HepG2 (cell line): Measurements from ENCODE around the gene ALDH4A1. TPM values are rescaled to one million over a fixed set of nuclear protein-coding genes. Genes with fewer than 3 reads are reported as not detected.
A peak's percentile ranks its signal among the peaks of the same experiment; 100 is the strongest.

Source experiments
- ATF7-NPFF ChIP-seq: sonication (generic); formaldehyde crosslinking; IDR thresholded peaks from 2 replicates; pipeline ENCODE4 v1.8.1; 2023; ENCODE audit warnings: mild to moderate bottlenecking, low read depth, missing genetic modification reagents, moderate library complexity
- HOXA5 ChIP-seq: sonication (generic); formaldehyde crosslinking; IDR thresholded peaks from 2 replicates; pipeline ENCODE4 v1.4.0; 2020; ENCODE audit warnings: missing genetic modification reagents
- IRF9 ChIP-seq: sonication (generic); formaldehyde crosslinking; IDR thresholded peaks from 2 replicates; pipeline ENCODE4 v1.8.0; 2022; ENCODE audit warnings: missing genetic modification reagents, mild to moderate bottlenecking, borderline replicate concordance
- KLF16 ChIP-seq, 2 experiments: sonication (generic) in 1 of 2; formaldehyde crosslinking in 1 of 2; IDR thresholded peaks; 2 replicates each; pipeline versions ENCODE4 v1.6.1 to v1.8.0; 2016 to 2023; ENCODE audit warnings: missing genetic modification reagents in 2 of 2, missing compliant biosample characterization in 1 of 2
- NKX3-1 ChIP-seq: sonication (generic); formaldehyde crosslinking; IDR thresholded peaks from 2 replicates; pipeline ENCODE4 v1.5.0; 2020; ENCODE audit warnings: missing genetic modification reagents
- PHF21A ChIP-seq: sonication (generic); formaldehyde crosslinking; IDR thresholded peaks from 2 replicates; pipeline ENCODE4 v1.5.0; 2020; ENCODE audit warnings: mild to moderate bottlenecking, missing genetic modification reagents
- PHF8 ChIP-seq: sonication (generic); formaldehyde crosslinking; IDR thresholded peaks from 2 replicates; pipeline ENCODE4 v1.5.0; 2020; ENCODE audit warnings: missing genetic modification reagents
- TEAD3 ChIP-seq: optimal IDR thresholded peaks from 2 replicates; pipeline ENCODE3; 2016; ENCODE audit warnings: borderline replicate concordance
- YEATS2 ChIP-seq: sonication (generic); formaldehyde crosslinking; IDR thresholded peaks from 2 replicates; pipeline ENCODE4 v1.4.0; 2020; ENCODE audit warnings: missing genetic modification reagents, borderline replicate concordance
- YY1 ChIP-seq: IDR thresholded peaks from 2 replicates; pipeline ENCODE4 v1.6.1; 2011; ENCODE audit warnings: low read length, low read depth, moderate library complexity, mild to moderate bottlenecking; ENCODE audit not compliant: insufficient read depth, insufficient replicate concordance
- ZBTB7A ChIP-seq: sonication (generic); formaldehyde crosslinking; IDR thresholded peaks from 2 replicates; pipeline ENCODE4 v1.8.0; 2022; ENCODE audit warnings: mild to moderate bottlenecking, missing genetic modification reagents
- ZNF136 ChIP-seq: sonication (generic); formaldehyde crosslinking; IDR thresholded peaks from 2 replicates; pipeline ENCODE4 v1.8.1; 2022; ENCODE audit warnings: low read depth, mild to moderate bottlenecking, moderate library complexity, missing genetic modification reagents
- ZNF350 ChIP-seq: sonication (generic); formaldehyde crosslinking; IDR thresholded peaks from 2 replicates; pipeline ENCODE4 v1.4.0; 2020; ENCODE audit warnings: mild to moderate bottlenecking, low read depth, missing genetic modification reagents, borderline replicate concordance
- ZNF460 ChIP-seq: sonication (generic); formaldehyde crosslinking; IDR thresholded peaks from 2 replicates; pipeline ENCODE4 v1.5.1; 2020; ENCODE audit warnings: missing genetic modification reagents, mild to moderate bottlenecking, borderline replicate concordance
- ZNF740 ChIP-seq: sonication (generic); formaldehyde crosslinking; IDR thresholded peaks from 2 replicates; pipeline ENCODE4 v1.4.0; 2020; ENCODE audit warnings: missing genetic modification reagents
- ZNF788 ChIP-seq: sonication (generic); formaldehyde crosslinking; IDR thresholded peaks from 2 replicates; pipeline ENCODE4 v1.5.0; 2020; ENCODE audit warnings: mild to moderate bottlenecking, missing genetic modification reagents, borderline replicate concordance
- ZNF792 ChIP-seq: IDR thresholded peaks from 2 replicates; pipeline ENCODE4 v1.6.1; 2016
- ZSCAN20 ChIP-seq: sonication (generic); formaldehyde crosslinking; IDR thresholded peaks from 2 replicates; pipeline ENCODE4 v1.4.0; 2020; ENCODE audit warnings: missing genetic modification reagents, mild to moderate bottlenecking, borderline replicate concordance
- polyA plus RNA-seq, 8 experiments: library from polyadenylated mRNA; depleted of rRNA in 3 of 8; stranded (reverse) in 7 of 8; unstranded in 1 of 8; fragments of >200 nt; fragmentation: Illumina TruSeq in 4 of 8; extraction: Trizol in 4 of 8; gene quantifications; 2 replicates each; pipeline versions ENCODE4 v1.2.1 to v1.2.3, GENCODE V29; 2011 to 2016; ENCODE audit warnings: low read depth in 4 of 8, missing spikeins in 1 of 8, mixed read lengths in 1 of 8; ENCODE audit not compliant: insufficient read depth in 1 of 8
- total RNA-seq, 5 experiments: library from RNA; depleted of rRNA; stranded (reverse); fragments of >200 nt; fragmentation: Illumina TruSeq; extraction: Trizol; gene quantifications; 2 replicates each; pipeline ENCODE4 v1.2.3, GENCODE V29; 2016; ENCODE audit warnings: low read depth in 1 of 5
- TF ChIP-seq, protein P1 (sequence below): sonication (generic); formaldehyde crosslinking; IDR thresholded peaks from 2 replicates; pipeline ENCODE4 v1.4.0; 2020; ENCODE audit warnings: low read depth, missing genetic modification reagents
- TF ChIP-seq, protein P2 (sequence below): IDR thresholded peaks from 2 replicates; pipeline ENCODE4 v1.6.1; 2018; ENCODE audit warnings: missing genetic modification reagents, mild to moderate bottlenecking, missing compliant biosample characterization

Gene ALDH4A1
- total and polyA plus RNA-seq, 2 of the 13 experiments (the other 11 are each of a cell fraction or from before 2014, with no cell fraction given): 76.4 to 240 TPM

- TF ChIP-seq PHF8 (peak; percentile 35; the same call in 1 of the 2 replicates), HOXA5 (0 out of 2 replicates have a peak, but pooled peaks have one; percentile 55), YY1 (peak; percentile 62), NKX3-1 (CRISPR knock-in tag) (0 out of 2 replicates have a peak, but pooled peaks have one; percentile 25), ZNF460 (CRISPR knock-in tag) (no peak), ZNF788 (peak; percentile 30; the same call in 1 of the 2 replicates), ZBTB7A (CRISPR knock-in tag) (peak; percentile 66; the same call in 1 of the 2 replicates), TEAD3 (peak; percentile 55), KLF16 (CRISPR knock-in tag; IDR thresholded peaks at IDR 0.05) (peak in 1 of 2 experiments; percentile 30; a peak in 1 of 4 replicates), ZSCAN20 (CRISPR knock-in tag) (0 out of 2 replicates have a peak, but pooled peaks have one; percentile 54), ZNF740 (CRISPR knock-in tag) (peak; percentile 47; the same call in 1 of the 2 replicates), YEATS2 (CRISPR knock-in tag) (peak; percentile 28; the same call in 1 of the 2 replicates), ATF7-NPFF (CRISPR knock-in tag) (0 out of 2 replicates have a peak, but pooled peaks have one; percentile 29), ZNF792 (0 out of 2 replicates have a peak, but pooled peaks have one; percentile 33), IRF9 (CRISPR knock-in tag) (peak; percentile 57; the same call in 1 of the 2 replicates), ZNF136 (CRISPR knock-in tag) (no peak), ZNF350 (peak; percentile 65; the same call in 1 of the 2 replicates), PHF21A (CRISPR knock-in tag) (peak; percentile 28; the same call in 1 of the 2 replicates)
- TF ChIP-seq, protein P1, sequence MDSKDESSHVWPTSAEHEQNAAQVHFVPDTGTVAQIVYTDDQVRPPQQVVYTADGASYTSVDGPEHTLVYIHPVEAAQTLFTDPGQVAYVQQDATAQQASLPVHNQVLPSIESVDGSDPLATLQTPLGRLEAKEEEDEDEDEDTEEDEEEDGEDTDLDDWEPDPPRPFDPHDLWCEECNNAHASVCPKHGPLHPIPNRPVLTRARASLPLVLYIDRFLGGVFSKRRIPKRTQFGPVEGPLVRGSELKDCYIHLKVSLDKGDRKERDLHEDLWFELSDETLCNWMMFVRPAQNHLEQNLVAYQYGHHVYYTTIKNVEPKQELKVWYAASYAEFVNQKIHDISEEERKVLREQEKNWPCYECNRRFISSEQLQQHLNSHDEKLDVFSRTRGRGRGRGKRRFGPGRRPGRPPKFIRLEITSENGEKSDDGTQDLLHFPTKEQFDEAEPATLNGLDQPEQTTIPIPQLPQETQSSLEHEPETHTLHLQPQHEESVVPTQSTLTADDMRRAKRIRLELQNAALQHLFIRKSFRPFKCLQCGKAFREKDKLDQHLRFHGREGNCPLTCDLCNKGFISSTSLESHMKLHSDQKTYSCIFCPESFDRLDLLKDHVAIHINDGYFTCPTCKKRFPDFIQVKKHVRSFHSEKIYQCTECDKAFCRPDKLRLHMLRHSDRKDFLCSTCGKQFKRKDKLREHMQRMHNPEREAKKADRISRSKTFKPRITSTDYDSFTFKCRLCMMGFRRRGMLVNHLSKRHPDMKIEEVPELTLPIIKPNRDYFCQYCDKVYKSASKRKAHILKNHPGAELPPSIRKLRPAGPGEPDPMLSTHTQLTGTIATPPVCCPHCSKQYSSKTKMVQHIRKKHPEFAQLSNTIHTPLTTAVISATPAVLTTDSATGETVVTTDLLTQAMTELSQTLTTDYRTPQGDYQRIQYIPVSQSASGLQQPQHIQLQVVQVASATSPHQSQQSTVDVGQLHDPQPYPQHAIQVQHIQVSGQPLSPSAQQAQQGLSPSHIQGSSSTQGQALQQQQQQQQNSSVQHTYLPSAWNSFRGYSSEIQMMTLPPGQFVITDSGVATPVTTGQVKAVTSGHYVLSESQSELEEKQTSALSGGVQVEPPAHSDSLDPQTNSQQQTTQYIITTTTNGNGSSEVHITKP (CRISPR knock-in tag): 0 out of 2 replicates have a peak, but pooled peaks have one; percentile 50
- TF ChIP-seq, protein P2, sequence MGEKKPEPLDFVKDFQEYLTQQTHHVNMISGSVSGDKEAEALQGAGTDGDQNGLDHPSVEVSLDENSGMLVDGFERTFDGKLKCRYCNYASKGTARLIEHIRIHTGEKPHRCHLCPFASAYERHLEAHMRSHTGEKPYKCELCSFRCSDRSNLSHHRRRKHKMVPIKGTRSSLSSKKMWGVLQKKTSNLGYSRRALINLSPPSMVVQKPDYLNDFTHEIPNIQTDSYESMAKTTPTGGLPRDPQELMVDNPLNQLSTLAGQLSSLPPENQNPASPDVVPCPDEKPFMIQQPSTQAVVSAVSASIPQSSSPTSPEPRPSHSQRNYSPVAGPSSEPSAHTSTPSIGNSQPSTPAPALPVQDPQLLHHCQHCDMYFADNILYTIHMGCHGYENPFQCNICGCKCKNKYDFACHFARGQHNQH (CRISPR knock-in tag): peak; percentile 38; the same call in 1 of the 2 replicates
Measured at GRCh38 chr1:18913065-18913835, 10.9 kb upstream of the ALDH4A1 start (continued).
